Esophagus squamous epithelium (tissue), 4 donors: Measurements from ENCODE around the gene ADAM20.

Experiments used
- POLR2A ChIP-seq, 4 donors: fragments of 450-650 bp; IDR thresholded peaks; one replicate each; pipeline ENCODE4 v1.6.1; 2017; ENCODE audit warnings: antibody characterized with exemption in 4 of 4, mild to moderate bottlenecking in 4 of 4, moderate library complexity in 3 of 4
- TF ChIP-seq, protein P1 (sequence below), 6 experiments: fragments of 450-650 bp in 4 of 6; fragments of 200-600 bp in 2 of 6; sonication (generic) in 2 of 6; IDR thresholded peaks; one replicate each; pipeline ENCODE4 v1.5.1; 2016 to 2019; ENCODE audit warnings: antibody characterized with exemption in 6 of 6, mild to moderate bottlenecking in 4 of 6, moderate library complexity in 4 of 6

DNA sequence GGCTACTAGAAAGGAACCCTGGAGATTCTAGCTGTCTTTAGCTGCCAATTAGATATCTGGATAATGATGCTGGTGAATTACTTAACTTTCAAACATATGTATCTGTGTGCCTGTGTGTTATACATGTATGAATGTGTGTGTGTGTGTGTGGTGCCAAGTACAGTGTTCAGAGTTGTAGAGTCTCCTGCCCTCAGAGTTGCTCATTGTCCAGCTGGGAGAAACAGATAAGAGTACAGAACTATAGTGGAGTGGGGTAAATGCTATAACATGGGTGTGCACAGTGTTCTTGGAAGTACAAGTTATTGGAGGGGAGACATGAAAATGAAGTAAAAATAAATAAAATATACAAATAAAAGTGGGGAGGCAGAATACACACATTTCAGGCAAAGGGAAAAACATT is 23.6 kb upstream of the ADAM20 start:
- TF ChIP-seq, protein P1, sequence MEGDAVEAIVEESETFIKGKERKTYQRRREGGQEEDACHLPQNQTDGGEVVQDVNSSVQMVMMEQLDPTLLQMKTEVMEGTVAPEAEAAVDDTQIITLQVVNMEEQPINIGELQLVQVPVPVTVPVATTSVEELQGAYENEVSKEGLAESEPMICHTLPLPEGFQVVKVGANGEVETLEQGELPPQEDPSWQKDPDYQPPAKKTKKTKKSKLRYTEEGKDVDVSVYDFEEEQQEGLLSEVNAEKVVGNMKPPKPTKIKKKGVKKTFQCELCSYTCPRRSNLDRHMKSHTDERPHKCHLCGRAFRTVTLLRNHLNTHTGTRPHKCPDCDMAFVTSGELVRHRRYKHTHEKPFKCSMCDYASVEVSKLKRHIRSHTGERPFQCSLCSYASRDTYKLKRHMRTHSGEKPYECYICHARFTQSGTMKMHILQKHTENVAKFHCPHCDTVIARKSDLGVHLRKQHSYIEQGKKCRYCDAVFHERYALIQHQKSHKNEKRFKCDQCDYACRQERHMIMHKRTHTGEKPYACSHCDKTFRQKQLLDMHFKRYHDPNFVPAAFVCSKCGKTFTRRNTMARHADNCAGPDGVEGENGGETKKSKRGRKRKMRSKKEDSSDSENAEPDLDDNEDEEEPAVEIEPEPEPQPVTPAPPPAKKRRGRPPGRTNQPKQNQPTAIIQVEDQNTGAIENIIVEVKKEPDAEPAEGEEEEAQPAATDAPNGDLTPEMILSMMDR (IDR thresholded peaks at IDR 0.05) = no peak
- no peak for TF ChIP-seq POLR2A (IDR thresholded peaks at IDR 0.05)
